SK-N-SH (cell line): ENCODE results near the gene NKG7. TPM values are rescaled to one million over a fixed set of nuclear protein-coding genes. Genes with fewer than 3 reads are reported as not detected.
"Not testable (repeated sequence)": the region's sequence is repeated elsewhere in the genome, so short reads cannot be mapped to it uniquely, and the experiment has no call there.

Experiments used
- CTCF ChIA-PET: fragments of 300-600, 350-600 bp; formaldehyde crosslinking; extraction: SDS; loops from one replicate; lab custom pipeline; 2021; lab: Yijun Ruan, JAX
- POLR2A ChIA-PET: fragments of 350-600 bp; sonication (Branson Sonifier 250); formaldehyde crosslinking; extraction: SDS; loops from one replicate; lab custom pipeline; 2020; ENCODE audit warnings: antibody characterized with exemption, inconsistent platforms; lab: Yijun Ruan, JAX
- DNase-seq: peaks from one replicate; pipeline ENCODE4 v3.0.0; 2012
- H2AFZ ChIP-seq: fragments of 200-600 bp; sonication (generic); 2 replicates; pipeline ENCODE4 v1.8.1; 2016; ENCODE audit warnings: antibody characterized with exemption, mild to moderate bottlenecking, low read depth
- H3F3A ChIP-seq: fragments of 200-600 bp; sonication (generic); replicated peaks from 2 replicates; pipeline ENCODE3; 2016; ENCODE audit warnings: antibody characterized with exemption, mild to moderate bottlenecking; ENCODE audit not compliant: insufficient read depth
- H3K27ac ChIP-seq, 2 experiments: fragments of 200-500 bp in 1 of 2; fragments of 200-600 bp in 1 of 2; sonication (Bioruptor generic) in 1 of 2; sonication (generic), shearing (Covaris generic) in 1 of 2; 2 replicates each; pipeline versions ENCODE4 v1.5.1 to v1.6.1; 2014 to 2016; ENCODE audit warnings: low read depth in 2 of 2, inconsistent platforms in 1 of 2, low read length in 1 of 2, mild to moderate bottlenecking in 1 of 2, mixed read lengths in 1 of 2
- H3K27me3 ChIP-seq: fragments of 200-600 bp; sonication (generic), shearing (Covaris generic); 2 replicates; pipeline ENCODE4 v1.6.1; 2016; ENCODE audit warnings: mixed run types; ENCODE audit not compliant: insufficient read depth
- H3K36me3 ChIP-seq, 2 experiments: fragments of 200-500 bp in 1 of 2; fragments of 200-600 bp in 1 of 2; sonication (Bioruptor generic) in 1 of 2; sonication (generic) in 1 of 2; replicated peaks in 1 of 2; 2 replicates each; pipeline versions ENCODE3 to v1.5.1; 2014 to 2016; ENCODE audit warnings: low read length in 1 of 2, mild to moderate bottlenecking in 1 of 2; ENCODE audit not compliant: insufficient read depth in 2 of 2, control insufficient read depth in 1 of 2
- H3K4me1 ChIP-seq, 2 experiments: fragments of 200-500 bp in 1 of 2; fragments of 200-600 bp in 1 of 2; sonication (Bioruptor generic) in 1 of 2; sonication (generic), shearing (Covaris generic) in 1 of 2; 2 replicates each; pipeline versions ENCODE4 v1.5.1 to v1.6.1; 2014 to 2016; ENCODE audit warnings: low read depth in 1 of 2, low read length in 1 of 2, mixed run types in 1 of 2; ENCODE audit not compliant: insufficient read depth in 2 of 2, control insufficient read depth in 1 of 2
- H3K4me2 ChIP-seq: fragments of 200-600 bp; sonication (generic), shearing (Covaris generic); 2 replicates; pipeline ENCODE4 v1.6.1; 2017; ENCODE audit warnings: mixed run types
- H3K4me3 ChIP-seq, 2 experiments: fragments of 200-500 bp in 1 of 2; fragments of 200-600 bp in 1 of 2; sonication (Bioruptor generic) in 1 of 2; sonication (generic), shearing (Covaris generic) in 1 of 2; 2 replicates each; pipeline versions ENCODE4 v1.5.1 to v1.8.1; 2014 to 2016; ENCODE audit warnings: low read depth in 2 of 2, inconsistent platforms in 1 of 2, low read length in 1 of 2, mild to moderate bottlenecking in 1 of 2, mixed read lengths in 1 of 2, moderate library complexity in 1 of 2
- H3K79me2 ChIP-seq: fragments of 200-600 bp; sonication (generic); 2 replicates; pipeline ENCODE4 v1.8.1; 2017; ENCODE audit warnings: mild to moderate bottlenecking; ENCODE audit not compliant: insufficient read depth
- H3K9ac ChIP-seq: fragments of 200-600 bp; sonication (generic); 2 replicates; pipeline ENCODE4 v1.6.1; 2017; ENCODE audit warnings: mixed run types
- H3K9me2 ChIP-seq: fragments of 200-600 bp; sonication (generic); 2 replicates; pipeline ENCODE4 v1.6.1; 2017; ENCODE audit warnings: mixed run types
- H3K9me3 ChIP-seq: fragments of 200-600 bp; sonication (generic); 2 replicates; pipeline ENCODE4 v1.6.1; 2017; ENCODE audit warnings: mixed run types, mild to moderate bottlenecking, moderate library complexity
- H4K20me1 ChIP-seq: fragments of 200-600 bp; sonication (generic); 2 replicates; pipeline ENCODE4 v1.6.1; 2017; ENCODE audit warnings: mild to moderate bottlenecking, mixed run types; ENCODE audit not compliant: insufficient read depth
- CHD2 ChIP-seq: fragments of 150-350 bp; IDR thresholded peaks from 2 replicates; pipeline ENCODE4 v1.6.1; 2018; ENCODE audit warnings: low read length; ENCODE audit not compliant: partially characterized antibody
- ELF1 ChIP-seq: IDR thresholded peaks from 2 replicates; pipeline ENCODE4 v1.4.0; 2012
- FOSL2 ChIP-seq: IDR thresholded peaks from 2 replicates; pipeline ENCODE4 v1.4.0; 2012; ENCODE audit warnings: low read depth, mild to moderate bottlenecking, moderate library complexity, borderline replicate concordance
- FOXJ3 ChIP-seq: sonication (generic); formaldehyde crosslinking; IDR thresholded peaks from 2 replicates; pipeline ENCODE4 v1.5.1; 2020; ENCODE audit warnings: mild to moderate bottlenecking, missing genetic modification reagents
- GABPA ChIP-seq: IDR thresholded peaks from 2 replicates; pipeline ENCODE4 v1.4.0; 2012; ENCODE audit warnings: low read depth, mild to moderate bottlenecking
- GATA2 ChIP-seq: sonication (generic); formaldehyde crosslinking; IDR thresholded peaks from 2 replicates; pipeline ENCODE4 v1.5.0; 2020; ENCODE audit warnings: mild to moderate bottlenecking, missing genetic modification reagents
- JUND ChIP-seq: IDR thresholded peaks from 2 replicates; pipeline ENCODE4 v1.4.0; 2012
- MAX ChIP-seq: IDR thresholded peaks from 2 replicates; pipeline ENCODE4 v1.4.0; 2012; ENCODE audit warnings: low read depth
- MEF2A ChIP-seq: IDR thresholded peaks from 2 replicates; pipeline ENCODE4 v1.4.0; 2012; ENCODE audit warnings: low read depth, borderline replicate concordance
- NRF1 ChIP-seq: IDR thresholded peaks from 2 replicates; pipeline ENCODE4 v1.6.1; 2012; ENCODE audit warnings: low read depth, mild to moderate bottlenecking, low read length
- RCOR1 ChIP-seq: fragments of 150-350 bp; IDR thresholded peaks from 2 replicates; pipeline ENCODE4 v1.6.1; 2017; ENCODE audit warnings: antibody characterized with exemption, low read length
- REST ChIP-seq: IDR thresholded peaks from 2 replicates; pipeline ENCODE4 v1.6.1; 2012; ENCODE audit warnings: mild to moderate bottlenecking, low read depth, low read length, moderate library complexity
- SIN3A ChIP-seq: IDR thresholded peaks from 2 replicates; pipeline ENCODE4 v1.6.1; 2012; ENCODE audit warnings: low read depth, mild to moderate bottlenecking, low read length, moderate library complexity, borderline replicate concordance
- TAF1 ChIP-seq: IDR thresholded peaks from 2 replicates; pipeline ENCODE4 v1.6.1; 2012; ENCODE audit warnings: low read depth, mild to moderate bottlenecking, low read length, moderate library complexity, borderline replicate concordance
- TEAD4 ChIP-seq: IDR thresholded peaks from 2 replicates; pipeline ENCODE4 v1.4.0; 2012; ENCODE audit warnings: mild to moderate bottlenecking, borderline replicate concordance; ENCODE audit not compliant: insufficient read depth
- YY1 ChIP-seq: IDR thresholded peaks from 2 replicates; pipeline ENCODE4 v1.4.0; 2012; ENCODE audit warnings: low read depth, mild to moderate bottlenecking
- ZBTB33 ChIP-seq: IDR thresholded peaks from 2 replicates; pipeline ENCODE4 v1.4.0; 2012; ENCODE audit warnings: low read depth, borderline replicate concordance
- WGBS: methylation state at CpG from one replicate; pipeline ENCODE4 v1.1.6; 2017; ENCODE audit warnings: low lambda C conversion rate; 5-methylcytosine and 5-hydroxymethylcytosine counted together
- polyA plus RNA-seq, 3 experiments: library from polyadenylated mRNA; depleted of rRNA; stranded (reverse); fragments of >200 nt; gene quantifications; 2 replicates each; pipeline ENCODE4 v1.2.3, GENCODE V29; 2012

NKG7 gene
- polyA plus RNA-seq, 1 of the 3 experiments (the other 2 are of a cell fraction), result not detected

- CTCF ChIA-PET, result interaction anchor here (1.0 to 1.3 kb wide), 2 partner anchors 43 to 62 kb away, joined by 3 read pairs; no protein-coding TSS in a partner anchor
- WGBS, result 59% methylated on average over 7 of the region's 7 CpGs
These were observed 27.5 kb upstream of the NKG7 start for GRCh38 chr19:51399936-51400335.

GRCh38 chr19:51399231-51399630 lies 26.8 kb upstream of the NKG7 start:
- Histone ChIP-seq H4K20me1 (no peaks in the 10 kb centered on the region), H2AFZ (no peak overlapping the region), H3K4me1 (peaks cover 4 to 6% of the 10 kb centered on the region in 2 experiments; a peak in 1 of 4 replicates), H3F3A (no peaks in the 10 kb centered on the region), H3K9me2 (no peaks in the 10 kb centered on the region), H3K36me3 (no peaks in the 10 kb centered on the region), H3K27me3 (no peaks in the 10 kb centered on the region), H3K27ac (no peak overlapping the region), H3K9me3 (peaks cover 4% of the 10 kb centered on the region; the same call in 1 of the 2 replicates), H3K9ac (no peak overlapping the region), H3K4me3 (no peak overlapping the region), H3K4me2 (no peak overlapping the region), H3K79me2 (no peaks in the 10 kb centered on the region)
- ChIA-PET CTCF (interaction anchor here (1.0 to 2.3 kb wide), 10 partner anchors 10 to 88 kb away, joined by 3 to 10 read pairs (median 4); partner anchors contain the start of genes IGLON5, LIM2 and SIGLEC10), POLR2A (no interaction called here)
- no peak for DNase-seq
- TF ChIP-seq GABPA, result no peak
- TF ChIP-seq ZBTB33, result no peak
- no peak for TF ChIP-seq CHD2
- TF ChIP-seq REST, result no peak
- TF ChIP-seq MAX, result no peak
- TF ChIP-seq RCOR1, result no peak
- no peak for TF ChIP-seq NRF1
- TF ChIP-seq TEAD4, result no peak
- no peak for TF ChIP-seq TAF1
- TF ChIP-seq JUND, result no peak
- no peak for TF ChIP-seq SIN3A
- TF ChIP-seq YY1, result no peak
- TF ChIP-seq ELF1, result no peak
- TF ChIP-seq MEF2A, result no peak
- no peak for TF ChIP-seq FOSL2
- TF ChIP-seq GATA2 (CRISPR knock-in tag), result no peak
- no peak for TF ChIP-seq FOXJ3 (CRISPR knock-in tag)
- whole genome bisulfite sequencing, result 78% methylated on average over 5 of the region's 5 CpGs

More at GRCh38 chr19:51399936-51400335, 27.5 kb upstream of the NKG7 start:
- H4K20me1 ChIP-seq, H3K9me2 ChIP-seq, H3K79me2 ChIP-seq, H3K9ac ChIP-seq, DNase-seq, H3K4me1 ChIP-seq, H2AFZ ChIP-seq, H3K9me3 ChIP-seq, H3K4me2 ChIP-seq, H3K36me3 ChIP-seq, H3K4me3 ChIP-seq, H3K27ac ChIP-seq, POLR2A ChIA-PET, H3K27me3 ChIP-seq, H3F3A ChIP-seq: not testable (repeated sequence)
